Epithelial cell of alveolus of lung (primary cell): ENCODE measurements around the gene EP300. TPM values are rescaled to one million over a fixed set of nuclear protein-coding genes. Genes with fewer than 3 reads are reported as not detected.

Source experiments
- total RNA-seq: library from RNA; depleted of rRNA; stranded (reverse); fragments of >200 nt; gene quantifications from 2 replicates; pipeline ENCODE4 v1.2.1, GENCODE V29; 2015

Gene EP300
- 24.3 and 57.1 TPM in 2 replicates for total RNA-seq

DNA sequence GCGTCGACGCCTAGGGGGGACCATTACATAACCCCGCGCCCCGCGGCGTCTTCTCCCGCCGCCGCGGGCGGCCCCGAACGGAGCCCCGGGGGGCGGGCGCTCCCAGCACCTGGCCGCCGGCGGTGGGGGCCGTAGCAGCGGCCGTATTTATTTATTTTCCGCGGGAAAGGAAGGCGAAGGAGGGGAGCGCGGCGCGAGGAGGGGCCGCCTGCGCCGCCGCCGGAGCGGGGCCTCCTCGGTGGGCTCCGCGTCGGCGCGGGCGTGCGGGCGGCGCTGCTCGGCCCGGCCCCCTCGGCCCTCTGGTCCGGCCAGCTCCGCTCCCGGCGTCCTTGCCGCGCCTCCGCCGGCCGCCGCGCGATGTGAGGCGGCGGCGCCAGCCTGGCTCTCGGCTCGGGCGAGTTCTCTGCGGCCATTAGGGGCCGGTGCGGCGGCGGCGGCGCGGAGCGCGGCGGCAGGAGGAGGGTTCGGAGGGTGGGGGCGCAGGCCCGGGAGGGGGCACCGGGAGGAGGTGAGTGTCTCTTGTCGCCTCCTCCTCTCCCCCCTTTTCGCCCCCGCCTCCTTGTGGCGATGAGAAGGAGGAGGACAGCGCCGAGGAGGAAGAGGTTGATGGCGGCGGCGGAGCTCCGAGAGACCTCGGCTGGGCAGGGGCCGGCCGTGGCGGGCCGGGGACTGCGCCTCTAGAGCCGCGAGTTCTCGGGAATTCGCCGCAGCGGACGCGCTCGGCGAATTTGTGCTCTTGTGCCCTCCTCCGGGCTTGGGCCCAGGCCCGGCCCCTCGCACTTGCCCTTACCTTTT is at the start of gene EP300:
Gene EP300, plus strand, starts transcription at position 570 of the 795 bp plus-strand sequence. CDS start 413 bp downstream, outside the sequence.

DNA sequence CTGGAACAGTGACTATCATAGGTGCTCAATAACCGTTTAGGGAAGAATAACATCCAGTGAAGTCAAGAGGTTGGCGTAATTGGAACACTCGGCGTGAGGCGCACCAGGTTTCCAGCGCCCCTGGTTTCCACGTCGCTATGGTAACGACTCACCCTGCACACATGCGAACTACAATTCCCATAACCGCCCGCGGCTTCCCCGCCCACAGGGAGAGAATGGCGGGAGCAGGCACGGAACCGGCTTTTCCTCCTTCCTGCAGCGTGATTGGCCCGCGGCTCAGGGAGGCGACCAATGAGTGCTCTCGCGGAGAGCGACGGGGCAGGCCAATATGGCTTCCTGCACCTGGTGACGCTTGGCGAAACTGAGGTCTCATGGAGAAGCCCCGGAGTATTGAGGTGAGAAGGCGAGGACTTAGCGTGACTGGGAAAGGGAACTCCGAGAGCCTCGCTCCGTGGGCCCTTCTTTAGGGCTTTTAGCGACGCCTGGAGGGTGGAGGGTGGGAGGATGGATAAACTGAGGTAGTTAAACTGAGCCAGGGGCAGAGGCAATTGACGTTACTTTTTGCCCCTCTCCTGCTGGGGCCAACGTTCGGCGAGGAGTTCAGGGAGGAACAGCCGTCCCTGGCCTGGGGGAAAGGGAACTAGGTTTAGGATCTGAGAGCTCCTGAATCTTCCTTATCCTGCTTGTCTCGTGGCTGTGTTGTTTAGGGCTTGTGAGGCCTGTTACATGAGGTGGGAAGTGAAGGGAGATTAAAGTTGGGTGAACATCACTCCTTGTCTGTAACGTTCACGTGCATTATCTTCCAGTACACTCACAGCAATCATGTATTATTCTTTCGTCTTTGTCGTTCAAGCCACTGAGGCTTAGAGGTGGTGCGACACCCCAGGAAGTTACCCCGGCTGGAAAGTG is 112.9 kb downstream of the EP300 start, which contains the start of gene L3MBTL2:
Gene L3MBTL2, plus strand, starts transcription at position 321 of the 909 bp plus-strand sequence. Its CDS starts 51 bp downstream, at position 372.

Other genes starting within 250 kb of the EP300 start
- gene ST13, start 236.0 kb upstream of the EP300 start, total RNA-seq, result 117 and 140 TPM in 2 replicates
- gene XPNPEP3, start 235.4 kb upstream of the EP300 start, total RNA-seq, result 7.4 and 19.3 TPM in 2 replicates
- gene DNAJB7, start 230.5 kb upstream of the EP300 start, total RNA-seq, result not detected in 2 replicates
- gene RBX1, start 141.2 kb upstream of the EP300 start, total RNA-seq, result 78.2 and 78.4 TPM in 2 replicates
- gene L3MBTL2, start 112.7 kb downstream of the EP300 start, total RNA-seq, result 12.7 and 16.4 TPM in 2 replicates
- gene CHADL, start 148.3 kb downstream of the EP300 start, total RNA-seq, result 0.26 and 0.80 TPM in 2 replicates
- 36.5 and 94.5 TPM in 2 replicates for gene RANGAP1, start 193.6 kb downstream of the EP300 start, total RNA-seq
- 35.5 and 44.1 TPM in 2 replicates for gene ZC3H7B, start 208.9 kb downstream of the EP300 start, total RNA-seq